ENCODE measurements around the gene CNPY4. TPM values are rescaled to one million over a fixed set of nuclear protein-coding genes. Genes with fewer than 3 reads are reported as not detected.
A peak's percentile ranks its signal among the peaks of the same experiment; 100 is the strongest.

Gene CNPY4
- total and polyA plus RNA-seq, 2 donors (not counting 3 experiments of a cell fraction or from before 2014, with no cell fraction given): 28.6 to 33.7 TPM

- intact Hi-C loops (cut with micrococcal nuclease): no loop called here
- POLR2A ChIA-PET: no interaction called here
- Histone ChIP-seq H2AFZ (ENCODE audit: low read depth, low read length) (no peak overlapping the region), H3K27ac (ENCODE audit: insufficient read depth, low read depth, low read length) (no peak overlapping the region), H4K20me1 (replicated peaks; ENCODE audit: control insufficient read depth, extremely low read depth, insufficient read depth, low read length) (no peaks in the 10 kb centered on the region), H3K27me3 (ENCODE audit: control insufficient read depth in 2 of 2, insufficient read depth in 2 of 2, low read length in 2 of 2) (peaks cover 4 to 9% of the 10 kb centered on the region in 2 experiments), H3K9me1 (replicated peaks; ENCODE audit: control insufficient read depth, extremely low read depth, insufficient read depth, low read length) (no peaks in the 10 kb centered on the region), H3K79me2 (ENCODE audit: control insufficient read depth, insufficient read depth, low read length) (peaks cover 4% of the 10 kb centered on the region), H3K9ac (replicated peaks; ENCODE audit: extremely low read depth, insufficient read depth, low read length) (no peak overlapping the region), H3K4me2 (ENCODE audit: insufficient read depth, low read length) (no peak overlapping the region), H3K36me3 (ENCODE audit: control insufficient read depth in 2 of 2, extremely low read depth in 1 of 2, insufficient read depth in 2 of 2, low read length in 2 of 2) (peaks cover 0 to 3% of the 10 kb centered on the region in 2 experiments), H3K4me1 (ENCODE audit: control insufficient read depth, extremely low read depth, insufficient read depth, low read length) (peaks cover 19% of the 10 kb centered on the region), H3K9me3 (replicated peaks; ENCODE audit: control insufficient read depth, insufficient read depth, low read length) (no peaks in the 10 kb centered on the region), H3K4me3 (replicated peaks in 1 of 3; ENCODE audit: insufficient read depth in 1 of 3, low read depth in 1 of 3, low read length in 3 of 3) (peak overlapping the region in 1 of 3 experiments; percentile 25)
- no peak for FAIRE-seq
- no peak for DNase-seq (ENCODE audit: low read depth, low spot score)
- dilution Hi-C loops (cut with MboI; ENCODE audit: extremely low pct_ligation_motif_present, low sequenced_read_pairs): no loop called here
- CTCF ChIA-PET: interaction anchor here (1.4 kb wide), 1 partner anchor 10 kb away, joined by 3 read pairs; no protein-coding TSS in a partner anchor
- BruUV-seq (replicated peaks): no TSS peak
- TF ChIP-seq EZH2 (IDR thresholded peaks at IDR 0.05; ENCODE audit: borderline replicate concordance, low read depth, low read length, severe bottlenecking): no peak
- TF ChIP-seq FOS (IDR thresholded peaks at IDR 0.05; ENCODE audit: borderline replicate concordance, insufficient read depth, low read length): no peak
- TF ChIP-seq MAX (IDR thresholded peaks at IDR 0.05; ENCODE audit: insufficient read depth, insufficient read length): no peak
- no peak for TF ChIP-seq POLR2AphosphoS5 (IDR thresholded peaks at IDR 0.05; ENCODE audit: insufficient read depth, low read depth, low read length)
- TF ChIP-seq JUN (IDR thresholded peaks at IDR 0.05; ENCODE audit: borderline replicate concordance, insufficient read depth, insufficient read length, low read depth): no peak
- TF ChIP-seq MYC (IDR thresholded peaks at IDR 0.05; ENCODE audit: low read depth, low read length): no peak
Observed at GRCh38 chr7:100171840-100172239, 52.4 kb downstream of the CNPY4 start.

GRCh38 chr7:100173806-100174495 lies 54.5 kb downstream of the CNPY4 start:
- Histone ChIP-seq H3K4me2 (ENCODE audit: insufficient read depth, low read length) (no peak overlapping the region), H3K4me1 (ENCODE audit: control insufficient read depth, extremely low read depth, insufficient read depth, low read length) (peaks cover 5% of the 10 kb centered on the region), H3K36me3 (ENCODE audit: control insufficient read depth in 2 of 2, extremely low read depth in 1 of 2, insufficient read depth in 2 of 2, low read length in 2 of 2) (peaks cover 0 to 3% of the 10 kb centered on the region in 2 experiments), H3K9ac (replicated peaks; ENCODE audit: extremely low read depth, insufficient read depth, low read length) (no peak overlapping the region), H3K4me3 (replicated peaks in 1 of 3; ENCODE audit: insufficient read depth in 1 of 3, low read depth in 1 of 3, low read length in 3 of 3) (no peak overlapping the region), H3K27me3 (ENCODE audit: control insufficient read depth in 2 of 2, insufficient read depth in 2 of 2, low read length in 2 of 2) (no peaks in the 10 kb centered on the region), H3K9me1 (replicated peaks; ENCODE audit: control insufficient read depth, extremely low read depth, insufficient read depth, low read length) (no peaks in the 10 kb centered on the region), H3K27ac (ENCODE audit: insufficient read depth, low read depth, low read length) (no peak overlapping the region), H3K9me3 (replicated peaks; ENCODE audit: control insufficient read depth, insufficient read depth, low read length) (no peaks in the 10 kb centered on the region), H4K20me1 (replicated peaks; ENCODE audit: control insufficient read depth, extremely low read depth, insufficient read depth, low read length) (no peaks in the 10 kb centered on the region), H3K79me2 (ENCODE audit: control insufficient read depth, insufficient read depth, low read length) (peaks cover 4% of the 10 kb centered on the region), H2AFZ (ENCODE audit: low read depth, low read length) (no peak overlapping the region)
- no peak for DNase-seq (ENCODE audit: low read depth, low spot score)
- BruUV-seq (replicated peaks): no TSS peak
- dilution Hi-C loops (cut with MboI; ENCODE audit: extremely low pct_ligation_motif_present, low sequenced_read_pairs) (no loop called here), intact Hi-C loops (cut with micrococcal nuclease) (no loop called here)
- ChIA-PET POLR2A (no interaction called here), CTCF (no interaction called here)
- no peak for FAIRE-seq
- no peak for TF ChIP-seq POLR2A (IDR thresholded peaks at IDR 0.05; ENCODE audit: low read depth, low read length)
- TF ChIP-seq FOS (IDR thresholded peaks at IDR 0.05; ENCODE audit: borderline replicate concordance, insufficient read depth, low read length): no peak
- TF ChIP-seq MYC (IDR thresholded peaks at IDR 0.05; ENCODE audit: low read depth, low read length): no peak
- TF ChIP-seq POLR2AphosphoS5 (IDR thresholded peaks at IDR 0.05; ENCODE audit: insufficient read depth, low read depth, low read length): no peak
- no peak for TF ChIP-seq EZH2 (IDR thresholded peaks at IDR 0.05; ENCODE audit: borderline replicate concordance, low read depth, low read length, severe bottlenecking)
- no peak for TF ChIP-seq CTCF (IDR thresholded peaks at IDR 0.05; ENCODE audit: extremely low read depth in 1 of 2, insufficient read depth in 1 of 2, low read depth in 1 of 2, low read length in 2 of 2)
